Measurements from ENCODE around the gene KNSTRN. TPM values are rescaled to one million over a fixed set of nuclear protein-coding genes. Genes with fewer than 3 reads are reported as not detected.

Gene KNSTRN
- total RNA-seq, 4 donors from 2014 or later = 3.3 to 7.1 (median 4.2) TPM

GRCh38 chr15:40416056-40416455 lies 33.5 kb downstream of the KNSTRN start:
- no peaks in the 10 kb centered on the region for H3K27me3 ChIP-seq
- H3K36me3 ChIP-seq = peaks cover under 1 to 82% (median 3%) of the 10 kb centered on the region in 3 donors
- H3K27ac ChIP-seq = no peak overlapping the region
- TF ChIP-seq EP300 (IDR thresholded peaks at IDR 0.05) = no peak
- no peak for TF ChIP-seq POLR2A (IDR thresholded peaks at IDR 0.05)
- no peak for TF ChIP-seq CTCF (IDR thresholded peaks at IDR 0.05)
- 90 to 91% methylated on average over 14 of the region's 14 CpGs for WGBS, 2 donors
- no peaks in the 10 kb centered on the region for H3K9me3 ChIP-seq
- no peak overlapping the region for H3K4me3 ChIP-seq
- peaks cover 0 to 10% (median 0%) of the 10 kb centered on the region in 4 donors for H3K4me1 ChIP-seq
- DNase-seq (ENCODE audit: low spot score in 2 of 2) = no peak

DNA sequence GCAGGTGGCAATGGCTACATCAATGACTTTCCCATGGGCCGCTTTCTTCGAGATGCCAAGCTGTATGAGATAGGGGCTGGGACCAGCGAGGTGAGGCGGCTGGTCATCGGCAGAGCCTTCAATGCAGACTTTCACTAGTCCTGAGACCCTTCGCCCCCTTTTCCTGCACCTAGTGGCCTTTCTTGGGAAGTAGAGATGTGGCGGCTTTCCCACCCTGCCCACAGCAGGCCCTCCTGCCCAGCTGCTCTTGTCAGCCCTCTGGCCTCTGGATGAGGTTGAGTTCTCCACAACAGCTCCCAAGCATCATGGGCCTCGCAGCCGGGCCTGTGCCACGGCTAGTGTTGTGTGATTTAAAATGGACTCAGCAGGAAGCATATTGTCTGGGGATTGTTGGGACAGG lies 35.6 kb downstream of the KNSTRN start:
- Histone ChIP-seq H3K36me3 (peaks cover 0 to 61% (median 0%) of the 10 kb centered on the region in 3 donors), H3K27me3 (no peaks in the 10 kb centered on the region), H3K9me3 (no peaks in the 10 kb centered on the region), H3K27ac (no peak overlapping the region), H3K4me1 (peaks cover 0 to 21% (median 2%) of the 10 kb centered on the region in 4 donors), H3K4me3 (no peak overlapping the region)
- TF ChIP-seq CTCF (IDR thresholded peaks at IDR 0.05) = no peak
- TF ChIP-seq EP300 (IDR thresholded peaks at IDR 0.05) = no peak
- TF ChIP-seq POLR2A (IDR thresholded peaks at IDR 0.05) = no peak
- 86 to 96% methylated on average over 10 of the region's 10 CpGs for WGBS, 2 donors
- no peak for DNase-seq (ENCODE audit: low spot score in 2 of 2)

- no peak for DNase-seq (ENCODE audit: low spot score in 2 of 2)
- H3K36me3 ChIP-seq = peaks cover 0 to 53% (median 0%) of the 10 kb centered on the region in 3 donors
- no peaks in the 10 kb centered on the region for H3K27me3 ChIP-seq
- WGBS, 2 donors = 76 to 77% methylated on average over 11 of the region's 11 CpGs
- no peaks in the 10 kb centered on the region for H3K9me3 ChIP-seq
- TF ChIP-seq CTCF (IDR thresholded peaks at IDR 0.05) = no peak
- H3K4me1 ChIP-seq = peaks cover 0 to 21% (median 2%) of the 10 kb centered on the region in 4 donors
- no peak overlapping the region for H3K4me3 ChIP-seq
- H3K27ac ChIP-seq = no peak overlapping the region
Measured at GRCh38 chr15:40420071-40420713, 37.7 kb downstream of the KNSTRN start.

DNA sequence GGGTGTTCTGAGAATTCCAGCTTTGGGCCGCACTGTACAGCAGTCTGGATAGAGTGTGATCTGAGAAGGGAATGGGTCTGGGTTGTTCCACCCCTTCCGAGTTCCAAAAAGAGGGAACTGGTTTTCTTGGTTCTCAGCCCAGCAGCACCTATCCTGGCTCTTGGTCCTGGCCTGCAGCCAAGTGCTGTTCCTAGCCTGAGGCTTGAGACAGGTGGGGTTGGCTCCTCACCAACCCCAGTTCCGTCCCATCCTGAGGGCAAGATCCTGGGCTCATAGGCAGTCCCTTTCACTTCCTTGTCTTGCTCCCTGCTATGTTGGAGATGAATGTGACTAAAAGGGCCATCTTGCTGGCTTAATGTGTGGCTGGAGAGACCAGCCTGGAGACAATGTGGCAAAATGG lies 38.3 kb downstream of the KNSTRN start:
- no peak for DNase-seq (ENCODE audit: low spot score in 2 of 2)
- Histone ChIP-seq H3K4me3 (no peak overlapping the region), H3K27me3 (no peaks in the 10 kb centered on the region), H3K9me3 (no peaks in the 10 kb centered on the region), H3K36me3 (peaks cover 0 to 47% (median 0%) of the 10 kb centered on the region in 3 donors), H3K27ac (no peak overlapping the region), H3K4me1 (peaks cover 0 to 21% (median 2%) of the 10 kb centered on the region in 4 donors)
- WGBS, 2 donors = 70 to 71% methylated on average over 3 of the region's 3 CpGs
- TF ChIP-seq EP300 (IDR thresholded peaks at IDR 0.05) (no peak), CTCF (IDR thresholded peaks at IDR 0.05) (no peak), POLR2A (IDR thresholded peaks at IDR 0.05) (no peak)

- 14% methylated on average over 30 to 31 of the region's 31 CpGs for WGBS, 2 donors
- TF ChIP-seq EP300 (IDR thresholded peaks at IDR 0.05) (peak in 1 of 2 donors; percentile 36), POLR2A (IDR thresholded peaks at IDR 0.05) (no peak), CTCF (IDR thresholded peaks at IDR 0.05) (peak; percentile 88 to 95 (median 93))
- Histone ChIP-seq H3K36me3 (peaks cover 0 to 40% (median 0%) of the 10 kb centered on the region in 3 donors), H3K9me3 (no peaks in the 10 kb centered on the region), H3K4me3 (no peak overlapping the region), H3K27ac (no peak overlapping the region), H3K27me3 (no peaks in the 10 kb centered on the region), H3K4me1 (peaks cover 0 to 21% (median 2%) of the 10 kb centered on the region in 4 donors)
- DNase-seq (ENCODE audit: low spot score in 2 of 2) = peak; percentile 51 to 69
Measured at GRCh38 chr15:40421246-40422157, 39.0 kb downstream of the KNSTRN start.
